Activated naive CD8-positive, alpha-beta T cell treated with anti-CD3 and anti-CD28 coated beads for 36 hours (primary cell): ENCODE data around the gene RHBDD3. TPM values are rescaled to one million over a fixed set of nuclear protein-coding genes. Genes with fewer than 3 reads are reported as not detected.

Experiments used
- DNase-seq: peaks from one replicate; pipeline ENCODE4 v3.0.0; 2021
- H3K27ac Mint-ChIP-seq: one replicate; pipeline ENCODE4 v1.8.0; 2022; ENCODE audit warnings: mild to moderate bottlenecking, moderate library complexity, mixed read lengths
- H3K27me3 Mint-ChIP-seq: one replicate; pipeline ENCODE4 v1.8.0; 2022; ENCODE audit warnings: mild to moderate bottlenecking, mixed read lengths
- H3K36me3 Mint-ChIP-seq: one replicate; pipeline ENCODE4 v1.8.0; 2021; ENCODE audit warnings: mild to moderate bottlenecking, mixed read lengths
- H3K4me1 Mint-ChIP-seq: one replicate; pipeline ENCODE4 v1.8.0; 2021; ENCODE audit warnings: mixed read lengths
- H3K4me3 Mint-ChIP-seq: one replicate; pipeline ENCODE4 v1.8.0; 2022; ENCODE audit warnings: mild to moderate bottlenecking, moderate library complexity, mixed read lengths
- H3K9me3 Mint-ChIP-seq: one replicate; pipeline ENCODE4 v1.8.0; 2022; ENCODE audit warnings: mixed read lengths
- total RNA-seq, 2 experiments: library from RNA; stranded (reverse); gene quantifications; one replicate each; pipeline ENCODE4 v1.2.3, GENCODE V29; 2021

The RHBDD3 gene
- 10 to 100 TPM; 32.4 to 33.1 TPM for total RNA-seq

GRCh38 chr22:29267858-29268510 is at the start of gene RHBDD3, which contains the start of gene EWSR1:
RHBDD3 (minus strand) TSS chr22:29267981; CDS start chr22:29265626, 2,355 bp downstream.
EWSR1 (plus strand) TSS chr22:29268268; CDS start chr22:29268337, 69 bp downstream.
- peak within 1 kb of the TSS; percentile 95 for H3K4me3 Mint-ChIP-seq
- peak; percentile 95 for DNase-seq
- peaks cover 5% of the 10 kb centered on the region for H3K27me3 Mint-ChIP-seq
- H3K27ac Mint-ChIP-seq, result peak within 1 kb of the TSS; percentile 100
- H3K9me3 Mint-ChIP-seq, result no peaks in the 10 kb centered on the region
- H3K4me1 Mint-ChIP-seq, result peaks cover 45% of the 10 kb centered on the region
- H3K36me3 Mint-ChIP-seq, result peaks cover 49% of the 10 kb centered on the region

- Mint-ChIP-seq H3K36me3 (no peaks in the 10 kb centered on the region), H3K9me3 (no peaks in the 10 kb centered on the region), H3K27me3 (peaks cover 47% of the 10 kb centered on the region), H3K4me3 (peak overlapping the region; percentile 4), H3K27ac (no peak overlapping the region), H3K4me1 (peaks cover 14% of the 10 kb centered on the region)
- no peak for DNase-seq
These were observed 48.5 kb upstream of the RHBDD3 start for GRCh38 chr22:29316141-29316828.

DNA sequence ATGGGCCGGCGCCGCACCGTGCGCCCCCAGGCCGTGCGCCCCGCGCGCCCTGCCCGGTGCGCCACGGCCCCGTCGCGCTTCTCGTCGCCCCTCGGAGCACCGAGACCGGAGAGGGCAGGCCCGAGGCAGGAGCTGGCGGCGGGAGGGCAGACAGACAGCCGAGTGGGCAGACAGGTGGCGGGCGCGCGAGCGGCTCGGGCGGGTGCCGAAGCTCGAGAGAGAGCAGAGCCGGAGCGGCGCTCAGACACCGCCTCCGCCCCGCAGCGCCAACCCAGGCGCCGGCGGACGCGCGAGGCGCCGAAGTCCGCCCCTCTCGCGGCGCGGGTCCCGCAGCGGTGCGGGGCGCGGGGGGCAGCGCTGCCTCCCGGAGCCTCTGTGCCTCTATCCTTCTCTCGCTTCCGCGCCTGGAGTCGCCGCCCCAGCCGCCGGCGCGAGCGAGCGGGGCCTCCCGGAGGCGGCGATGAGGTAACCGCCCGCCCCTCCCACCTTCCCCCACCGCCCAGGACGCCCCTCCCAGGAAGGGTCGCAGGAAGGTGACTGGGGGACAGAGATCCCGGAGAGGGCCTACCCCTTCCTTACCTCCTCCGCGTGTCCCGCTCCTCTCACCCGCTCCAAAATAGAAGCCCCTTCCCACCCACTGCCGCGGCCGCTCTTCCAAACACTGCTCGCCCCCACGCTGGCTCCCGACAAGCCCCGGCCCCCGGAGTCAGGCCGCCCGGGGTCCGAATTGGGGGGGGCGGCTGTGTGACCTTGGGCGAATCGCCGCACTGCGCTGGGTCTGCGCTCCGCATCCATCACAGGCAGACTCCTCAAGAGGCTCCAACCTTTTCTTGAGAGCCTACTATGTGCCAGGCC is 47.7 kb upstream of the RHBDD3 start, which contains the start of gene RASL10A:
TSS of gene RASL10A (minus strand) at position 412 of the 855 bp plus-strand sequence. CDS start 451 bp downstream, outside the sequence.
- Mint-ChIP-seq H3K27me3 (peaks cover 47% of the 10 kb centered on the region), H3K9me3 (no peaks in the 10 kb centered on the region), H3K27ac (no peak within 1 kb of the TSS), H3K36me3 (no peaks in the 10 kb centered on the region), H3K4me3 (peak within 1 kb of the TSS; percentile 15), H3K4me1 (peaks cover 20% of the 10 kb centered on the region)
- no peak for DNase-seq

DNA sequence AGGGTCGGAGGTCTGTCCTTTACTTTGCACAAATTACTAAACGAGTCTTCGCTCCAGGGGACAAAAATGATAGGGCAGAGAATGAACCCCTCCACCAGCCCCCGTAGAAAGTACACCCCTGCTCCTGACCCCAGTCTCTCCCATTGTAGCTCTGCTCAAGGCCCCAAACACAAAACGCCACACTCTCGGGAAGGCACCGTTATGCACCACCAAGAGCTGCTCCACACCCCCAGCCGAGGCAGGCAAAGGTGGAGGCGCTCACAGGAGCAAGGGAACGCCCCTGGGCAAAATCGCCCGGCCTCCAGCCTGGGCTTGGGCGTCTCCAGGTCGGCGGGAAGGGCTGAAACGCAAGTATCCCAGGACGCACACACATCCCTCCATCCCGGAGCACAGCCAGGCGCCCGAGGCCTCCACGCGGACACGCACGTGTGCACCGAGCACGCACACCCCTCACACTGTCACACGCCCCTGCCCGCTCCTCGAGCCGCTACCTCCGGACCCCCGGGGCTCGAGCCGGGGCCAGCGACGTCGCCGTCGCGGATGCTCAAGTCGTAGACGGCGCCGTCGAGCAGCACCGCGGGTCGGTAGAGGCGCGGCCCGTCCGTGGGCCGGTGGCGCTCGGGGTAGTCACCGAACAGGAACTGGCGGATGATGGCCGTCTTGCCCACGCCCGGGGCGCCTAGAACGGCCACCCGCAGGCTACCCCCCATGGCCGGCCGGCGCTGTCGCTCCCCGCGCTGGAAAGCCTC is 46.9 kb upstream of the RHBDD3 start:
- Mint-ChIP-seq H3K9me3 (no peaks in the 10 kb centered on the region), H3K27ac (no peak overlapping the region), H3K4me3 (peak overlapping the region; percentile 15), H3K4me1 (peaks cover 20% of the 10 kb centered on the region), H3K36me3 (no peaks in the 10 kb centered on the region), H3K27me3 (peaks cover 47% of the 10 kb centered on the region)
- DNase-seq, result no peak

DNA sequence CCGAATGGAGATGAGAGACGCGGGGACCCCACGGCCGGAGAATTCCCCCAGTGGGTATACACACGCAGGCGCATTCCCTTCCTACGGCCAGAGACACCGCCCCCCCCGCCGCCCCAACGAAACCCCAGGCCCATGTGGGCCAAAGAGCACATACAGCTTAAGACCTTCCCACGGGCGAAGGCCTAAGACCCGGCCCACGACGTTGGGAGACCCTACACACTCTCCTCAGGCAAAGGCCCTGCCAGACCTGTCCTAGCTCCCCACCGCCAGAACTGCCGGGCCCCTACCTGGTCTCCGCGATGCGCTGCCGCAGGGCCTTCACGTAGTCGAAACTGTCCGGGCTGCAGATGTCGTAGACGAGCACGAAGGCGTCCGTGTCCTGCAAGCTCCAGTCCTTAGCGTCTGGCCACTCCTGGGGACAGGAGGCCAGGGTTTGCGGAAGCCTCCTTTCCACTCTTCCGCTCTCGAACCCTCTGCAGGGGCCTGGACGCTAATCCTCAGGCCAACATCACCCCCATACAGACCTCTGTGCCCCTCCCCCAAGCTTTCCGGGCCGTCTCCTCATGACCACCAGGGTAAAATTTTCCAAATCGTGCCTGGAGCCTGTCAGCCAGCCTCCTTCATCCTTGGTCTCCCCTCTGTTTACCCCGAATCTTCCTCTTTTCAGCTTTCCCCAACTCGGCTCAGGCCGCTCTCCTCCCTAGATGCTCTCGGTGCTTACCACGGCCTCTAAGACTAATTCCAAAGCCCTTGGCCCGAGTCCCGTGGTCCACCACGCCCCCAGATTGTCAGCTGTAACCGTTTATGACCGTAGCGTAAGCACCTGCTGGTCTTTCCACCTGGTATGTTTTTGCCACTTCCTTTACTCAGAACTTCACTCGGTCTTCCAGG is 46.0 kb upstream of the RHBDD3 start:
- Mint-ChIP-seq H3K4me1 (peaks cover 22% of the 10 kb centered on the region), H3K4me3 (peak overlapping the region; percentile 15), H3K9me3 (no peaks in the 10 kb centered on the region), H3K27me3 (peaks cover 47% of the 10 kb centered on the region), H3K27ac (no peak overlapping the region), H3K36me3 (no peaks in the 10 kb centered on the region)
- DNase-seq, result no peak

GRCh38 chr22:29313126-29313575 is 45.4 kb upstream of the RHBDD3 start:
- H3K27me3 Mint-ChIP-seq, result peaks cover 47% of the 10 kb centered on the region
- no peak overlapping the region for H3K27ac Mint-ChIP-seq
- no peaks in the 10 kb centered on the region for H3K9me3 Mint-ChIP-seq
- H3K4me1 Mint-ChIP-seq, result peaks cover 26% of the 10 kb centered on the region
- no peaks in the 10 kb centered on the region for H3K36me3 Mint-ChIP-seq
- H3K4me3 Mint-ChIP-seq, result no peak overlapping the region
- peak; percentile 60 for DNase-seq

GRCh38 chr22:29312218-29313125 is 44.7 kb upstream of the RHBDD3 start:
- peaks cover 47% of the 10 kb centered on the region for H3K27me3 Mint-ChIP-seq
- H3K36me3 Mint-ChIP-seq, result no peaks in the 10 kb centered on the region
- peaks cover 28% of the 10 kb centered on the region for H3K4me1 Mint-ChIP-seq
- H3K9me3 Mint-ChIP-seq, result no peaks in the 10 kb centered on the region
- no peak overlapping the region for H3K4me3 Mint-ChIP-seq
- no peak for DNase-seq
- no peak overlapping the region for H3K27ac Mint-ChIP-seq

- Mint-ChIP-seq H3K4me1 (peaks cover 30% of the 10 kb centered on the region), H3K36me3 (no peaks in the 10 kb centered on the region), H3K27ac (no peak overlapping the region), H3K27me3 (peaks cover 40% of the 10 kb centered on the region), H3K4me3 (no peak overlapping the region), H3K9me3 (no peaks in the 10 kb centered on the region)
- no peak for DNase-seq
These were observed 43.9 kb upstream of the RHBDD3 start for GRCh38 chr22:29311464-29312217.

DNA sequence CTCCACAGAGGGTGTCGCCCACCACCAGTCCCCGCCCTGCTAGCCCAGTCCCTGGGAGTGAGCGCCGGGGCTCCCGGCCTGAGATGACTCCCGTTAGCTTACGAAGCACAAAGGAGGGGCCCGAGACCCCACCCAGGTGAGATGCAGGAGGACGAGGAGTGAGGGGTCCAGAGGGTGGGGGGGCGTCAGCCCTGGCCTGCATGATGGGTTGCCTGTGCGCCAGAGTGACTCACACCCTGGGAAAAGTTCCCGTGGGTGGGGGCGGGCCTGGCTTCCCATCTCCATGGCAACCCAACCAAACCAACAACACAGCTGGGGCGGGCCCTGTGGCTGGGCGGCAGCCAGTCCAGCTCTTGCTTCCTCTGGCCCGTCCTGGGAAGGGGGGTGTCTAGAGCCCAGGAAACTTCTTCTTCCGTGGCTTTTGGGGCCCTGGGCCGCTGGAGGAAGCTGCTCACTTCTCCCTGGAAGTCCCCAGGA is 43.1 kb upstream of the RHBDD3 start:
- peaks cover 35% of the 10 kb centered on the region for H3K4me1 Mint-ChIP-seq
- no peak overlapping the region for H3K4me3 Mint-ChIP-seq
- H3K27me3 Mint-ChIP-seq, result peaks cover 39% of the 10 kb centered on the region
- DNase-seq, result peak; percentile 81
- H3K27ac Mint-ChIP-seq, result no peak overlapping the region
- no peaks in the 10 kb centered on the region for H3K36me3 Mint-ChIP-seq
- no peaks in the 10 kb centered on the region for H3K9me3 Mint-ChIP-seq

DNA sequence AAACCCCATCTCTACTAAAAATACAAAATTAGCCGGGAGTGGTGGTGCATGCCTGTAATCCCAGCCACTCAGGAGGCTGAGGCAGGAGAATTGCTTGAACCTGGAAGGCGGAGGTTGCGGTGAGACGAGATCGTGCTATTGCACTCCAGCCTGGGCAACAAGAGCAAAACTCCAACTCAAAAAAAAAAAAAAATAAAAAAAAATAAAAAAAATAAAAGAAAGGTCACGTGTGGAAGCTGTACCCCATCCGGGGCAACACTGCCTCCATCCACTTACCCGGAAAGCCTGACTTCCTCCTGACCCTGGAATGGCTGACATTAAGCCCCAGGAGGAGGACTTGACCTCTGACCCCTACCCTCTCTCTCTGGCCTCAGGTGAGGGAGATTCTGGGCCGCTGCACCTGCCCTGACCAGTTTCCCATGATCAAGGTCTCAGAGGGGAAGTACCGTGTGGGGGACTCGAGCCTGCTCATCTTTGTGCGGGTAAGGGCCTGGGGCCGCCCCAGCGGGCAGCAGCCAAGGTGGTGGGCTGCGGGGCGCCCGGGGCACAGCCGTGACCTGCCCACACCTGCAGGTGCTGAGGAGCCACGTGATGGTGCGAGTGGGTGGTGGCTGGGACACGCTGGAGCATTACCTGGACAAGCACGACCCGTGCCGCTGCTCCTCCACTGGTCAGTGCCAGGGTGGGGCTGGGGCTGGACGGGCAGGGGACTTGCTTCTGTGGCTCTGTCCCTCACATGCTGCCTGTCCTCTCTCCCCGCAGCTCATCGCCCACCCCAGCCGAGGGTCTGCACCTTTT is 42.5 kb upstream of the RHBDD3 start:
- Mint-ChIP-seq H3K4me1 (peaks cover 35% of the 10 kb centered on the region), H3K9me3 (no peaks in the 10 kb centered on the region), H3K4me3 (no peak overlapping the region), H3K27ac (no peak overlapping the region), H3K27me3 (peaks cover 43% of the 10 kb centered on the region), H3K36me3 (no peaks in the 10 kb centered on the region)
- DNase-seq, result no peak

DNA sequence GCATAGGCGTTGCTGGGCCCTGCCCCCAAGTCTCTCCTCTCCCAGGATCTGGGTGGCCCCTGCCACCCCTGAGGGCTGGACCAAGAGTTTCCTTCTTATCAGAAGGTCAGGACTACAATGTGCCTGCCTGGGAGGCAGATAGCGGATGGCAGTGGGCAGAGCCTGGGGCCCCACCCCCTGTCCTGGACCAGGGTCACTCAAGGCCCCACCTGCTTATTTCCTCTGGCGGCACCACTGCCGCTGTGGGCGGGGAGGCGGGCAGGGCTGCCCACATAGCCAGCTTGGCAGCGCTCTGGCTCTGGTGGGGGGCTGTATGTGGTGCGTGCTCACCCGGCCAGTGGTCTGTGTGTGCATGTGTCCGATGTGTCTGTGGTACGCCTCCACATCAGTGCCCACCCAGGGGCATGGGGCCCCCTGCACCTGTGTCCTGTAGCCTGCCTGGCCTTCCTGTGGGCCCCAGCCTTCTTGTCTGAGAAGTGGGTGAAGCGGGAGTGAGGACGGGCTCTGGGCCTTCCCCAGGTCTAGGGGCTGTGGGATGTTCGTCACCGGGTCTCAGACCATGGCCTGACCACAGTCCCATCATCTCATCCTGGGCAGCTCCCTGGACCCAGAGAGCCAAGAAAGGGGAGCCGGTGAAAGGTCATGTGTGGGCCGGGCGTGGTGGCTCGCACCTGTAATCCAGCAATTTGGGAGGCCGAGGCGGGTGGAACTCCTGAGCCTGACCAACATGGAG is 41.7 kb upstream of the RHBDD3 start:
- Mint-ChIP-seq H3K27me3 (peaks cover 44% of the 10 kb centered on the region), H3K4me3 (no peak overlapping the region), H3K4me1 (peaks cover 33% of the 10 kb centered on the region), H3K27ac (no peak overlapping the region), H3K9me3 (no peaks in the 10 kb centered on the region), H3K36me3 (no peaks in the 10 kb centered on the region)
- no peak for DNase-seq
